Dedifferentiated amniotic fluid mesenchymal stem cell (primary cell): Measurements from ENCODE around the gene ZNF430.
A peak's percentile ranks its signal among the peaks of the same experiment; 100 is the strongest.
"Not testable (repeated sequence)": the region's sequence is repeated elsewhere in the genome, so short reads cannot be mapped to it uniquely, and the experiment has no call there.

Experiments
- DNase-seq: peaks from one replicate; pipeline ENCODE4 v3.0.0-alpha.2; 2016; ENCODE audit errors: extremely low spot score

ZNF430 gene

DNA sequence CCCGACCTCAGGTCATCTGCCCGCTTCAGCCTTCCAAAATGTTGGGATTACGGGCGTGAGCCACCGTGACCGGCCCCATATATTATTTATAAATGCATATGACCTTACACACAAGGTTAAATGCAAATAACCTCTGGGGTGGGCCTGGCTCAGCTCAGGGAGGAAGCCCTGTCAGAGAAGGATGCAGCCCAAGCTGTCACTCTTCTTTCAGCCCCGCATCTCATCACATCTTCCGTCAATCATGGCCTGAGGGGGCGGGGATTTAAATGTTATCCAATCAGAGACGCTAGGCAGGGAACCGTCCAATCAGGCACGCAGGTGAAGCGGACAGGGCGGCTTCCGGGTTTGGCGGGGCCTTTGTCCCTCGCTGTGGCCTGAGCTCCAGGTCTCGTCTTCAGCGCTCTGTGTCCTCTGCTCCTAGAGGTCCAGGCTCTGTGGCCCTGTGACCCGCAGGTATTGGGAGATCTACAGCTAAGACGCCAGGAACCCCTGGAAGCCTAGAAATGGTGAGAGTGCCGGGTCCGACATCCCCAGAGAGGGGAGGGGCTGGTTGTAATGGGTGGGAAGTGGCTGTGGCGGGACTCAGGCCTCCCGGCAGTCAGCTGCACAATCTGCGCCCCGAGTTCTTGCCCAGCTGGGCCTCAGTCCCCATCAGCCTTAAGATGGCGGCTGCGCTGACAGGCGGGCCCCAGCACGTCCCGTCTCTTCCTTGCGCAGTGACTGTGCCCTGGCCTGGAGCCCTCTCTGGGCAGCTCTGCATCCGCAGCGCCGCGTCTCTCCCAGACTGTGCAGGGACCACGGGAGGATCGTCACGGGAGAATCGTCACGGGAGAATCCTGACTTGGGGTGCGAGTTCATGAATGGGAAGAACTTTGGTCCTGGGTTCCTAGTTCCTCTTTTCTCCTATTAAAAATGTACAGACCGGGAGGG, at the start of gene ZNF430:
ZNF430 (plus strand) TSS at position 360 of the 930 bp plus-strand sequence; CDS start at position 504, 144 bp downstream.
- DNase-seq, result peak; percentile 97

DNA sequence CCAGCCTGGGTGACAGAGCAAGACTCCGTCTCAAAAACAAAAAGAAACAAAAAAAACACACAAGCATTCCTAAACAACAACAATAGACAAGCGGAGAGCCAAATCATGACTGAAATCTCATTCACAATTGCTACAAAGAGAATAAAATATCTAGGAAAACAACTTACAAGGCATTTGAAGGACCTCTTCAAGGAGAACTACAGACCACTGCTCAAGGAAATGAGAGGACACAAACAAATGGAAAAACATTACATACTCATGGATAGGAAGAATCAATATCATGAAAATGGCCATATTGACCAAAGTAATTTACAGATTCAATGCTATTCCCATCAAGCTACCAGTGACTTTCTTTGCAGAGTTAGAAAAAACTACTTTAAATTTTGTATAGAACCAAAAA, 27.7 kb upstream of the ZNF430 start:
- DNase-seq, result not testable (repeated sequence)

DNA sequence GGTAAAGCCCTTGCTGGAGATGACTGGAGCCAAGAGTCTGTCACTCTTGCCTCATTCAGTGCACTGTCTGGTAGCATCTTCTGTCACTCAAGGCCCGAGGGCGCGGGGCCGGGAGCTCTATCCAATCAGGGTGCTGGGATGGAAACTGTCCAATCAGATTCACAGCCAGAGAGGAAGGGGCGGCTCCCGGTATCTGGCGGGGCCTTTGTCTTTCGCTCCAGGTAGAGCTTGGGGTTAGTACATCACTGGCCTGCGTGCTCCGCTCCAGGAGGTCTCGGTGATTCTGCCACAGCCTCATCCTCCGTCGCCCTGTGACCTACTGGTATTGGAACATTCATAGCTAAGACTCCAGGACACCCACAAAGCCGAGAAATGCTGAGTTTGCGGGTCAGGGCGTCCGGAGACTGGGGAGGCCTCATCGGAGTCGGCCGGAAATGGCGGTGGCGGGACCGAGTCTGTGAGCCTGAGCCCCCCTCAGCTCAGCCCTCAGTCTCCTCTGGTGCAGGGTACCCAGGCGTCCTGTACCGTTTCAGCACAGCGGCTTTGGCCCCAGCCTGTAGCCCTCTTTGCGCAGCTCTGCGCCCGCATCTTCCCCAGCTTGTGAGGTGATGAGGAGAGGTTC, 20.6 kb upstream of the ZNF430 start:
- peak; percentile 61 for DNase-seq

DNA sequence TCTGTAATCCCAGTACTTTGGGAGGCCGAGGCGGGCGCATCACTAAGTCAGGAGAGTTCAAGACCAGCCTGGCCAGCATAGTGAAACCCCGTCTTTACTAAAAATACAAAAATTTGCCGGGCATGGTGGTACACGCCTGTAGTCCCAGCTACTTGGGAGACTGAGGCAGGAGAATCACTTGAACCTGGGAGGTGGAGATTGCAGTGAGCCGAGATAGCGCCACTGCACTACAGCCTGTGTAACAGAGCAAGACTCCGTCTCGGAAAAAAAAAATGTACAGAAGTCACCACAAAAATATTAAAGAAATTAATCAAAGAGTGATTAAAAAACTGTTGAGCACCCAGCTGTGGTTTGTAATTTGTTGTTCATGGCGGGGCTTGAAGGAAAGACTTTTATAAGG, 781 bp downstream of the ZNF430 start:
- not testable (repeated sequence) for DNase-seq

- peak; percentile 39 for DNase-seq
Observed at GRCh38 chr19:21022996-21023395, 2.5 kb downstream of the ZNF430 start.

- DNase-seq, result peak; percentile 23
Observed at GRCh38 chr19:21023901-21024300, 3.4 kb downstream of the ZNF430 start.

GRCh38 chr19:21028969-21029268, 8.5 kb downstream of the ZNF430 start:
- no peak for DNase-seq

DNA sequence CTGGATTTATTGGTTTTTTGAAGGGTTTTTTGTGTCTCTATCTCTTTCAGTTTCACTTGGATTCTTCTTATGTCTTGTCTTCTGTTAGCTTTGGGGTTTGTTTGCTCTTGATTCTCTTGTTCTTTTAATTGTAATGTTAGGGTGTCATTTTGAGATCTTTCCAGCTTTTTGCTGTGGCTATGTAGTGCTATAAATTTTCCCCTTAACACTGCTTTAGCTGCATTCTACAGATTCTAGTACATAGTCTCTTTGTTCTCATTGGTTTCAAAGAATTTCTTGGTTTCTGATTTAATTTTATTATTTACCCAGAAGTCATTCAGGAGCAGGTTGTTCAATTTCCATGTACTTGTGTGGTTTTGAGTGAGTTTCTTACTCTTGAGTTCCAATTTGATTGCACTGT, 24.6 kb downstream of the ZNF430 start:
- no peak for DNase-seq

GRCh38 chr19:21046489-21046888, 26.0 kb downstream of the ZNF430 start:
- DNase-seq, result no peak

- DNase-seq, result no peak
Observed at GRCh38 chr19:21047716-21048115, 27.3 kb downstream of the ZNF430 start.

DNA sequence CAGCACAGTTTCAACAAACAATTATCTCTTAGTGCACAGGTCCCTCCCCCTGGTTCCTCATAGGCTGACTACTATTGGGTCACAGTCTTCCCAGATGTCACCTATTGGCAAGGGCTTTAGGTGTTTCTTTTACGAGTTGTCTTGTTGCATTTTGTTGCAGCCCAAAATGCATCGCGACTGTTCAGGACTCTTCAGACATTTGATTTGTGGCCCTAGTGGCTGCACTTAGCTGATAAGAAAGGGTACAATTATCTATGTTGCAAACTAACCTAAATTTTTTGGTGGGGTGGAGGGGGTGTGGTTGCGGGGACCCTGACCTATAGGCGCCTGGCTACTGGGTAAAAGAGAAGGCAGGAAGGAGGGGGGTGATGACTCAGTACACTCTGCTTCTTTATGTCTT, 32.4 kb downstream of the ZNF430 start:
- DNase-seq, result no peak

DNA sequence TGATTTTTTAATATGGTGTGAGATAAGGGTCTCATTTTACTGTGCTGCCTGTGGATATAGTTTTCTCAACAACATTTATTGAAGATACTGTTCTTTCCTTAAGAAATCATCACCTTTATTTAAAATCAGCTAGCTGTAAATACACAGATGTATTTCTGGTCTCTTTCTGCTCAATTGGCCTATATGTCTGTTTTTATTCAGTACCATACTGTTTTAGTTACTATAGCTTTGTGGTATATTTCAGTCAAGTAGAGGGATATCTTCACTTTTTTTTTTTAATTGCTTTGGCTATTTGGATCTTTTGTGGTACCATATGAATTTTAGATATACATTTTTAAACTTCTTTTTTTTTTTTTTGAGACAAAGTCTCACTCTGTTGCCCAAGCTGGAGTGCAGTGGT, 44.9 kb downstream of the ZNF430 start:
- no peak for DNase-seq

- peak; percentile 94 for DNase-seq
Observed at GRCh38 chr19:21082011-21082975, 61.8 kb downstream of the ZNF430 start, which contains the start of gene ZNF714. ZNF714 (plus strand) TSS chr19:21082203; CDS start chr19:21098269, 16,066 bp downstream.

GRCh38 chr19:21084343-21084742, 63.9 kb downstream of the ZNF430 start:
- DNase-seq, result no peak

DNA sequence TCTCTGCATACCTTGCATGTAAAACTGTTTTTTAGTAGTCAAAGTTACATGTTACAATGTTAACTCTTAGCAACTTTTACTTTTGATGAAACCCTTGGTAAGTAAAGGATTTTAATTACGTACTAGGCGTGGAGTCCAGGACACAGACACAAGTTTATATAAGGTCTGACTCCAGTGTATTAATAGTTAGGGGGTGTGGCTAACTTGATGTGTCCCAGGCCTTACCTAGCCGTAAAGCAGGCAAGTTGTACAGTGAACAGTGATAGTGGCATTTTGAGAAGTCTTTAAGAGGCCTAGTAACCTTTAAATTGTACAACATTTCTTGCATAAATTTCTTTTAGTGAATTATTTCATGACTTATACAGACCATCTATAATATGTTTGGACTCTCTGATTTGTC, 67.4 kb downstream of the ZNF430 start:
- DNase-seq, result no peak

DNA sequence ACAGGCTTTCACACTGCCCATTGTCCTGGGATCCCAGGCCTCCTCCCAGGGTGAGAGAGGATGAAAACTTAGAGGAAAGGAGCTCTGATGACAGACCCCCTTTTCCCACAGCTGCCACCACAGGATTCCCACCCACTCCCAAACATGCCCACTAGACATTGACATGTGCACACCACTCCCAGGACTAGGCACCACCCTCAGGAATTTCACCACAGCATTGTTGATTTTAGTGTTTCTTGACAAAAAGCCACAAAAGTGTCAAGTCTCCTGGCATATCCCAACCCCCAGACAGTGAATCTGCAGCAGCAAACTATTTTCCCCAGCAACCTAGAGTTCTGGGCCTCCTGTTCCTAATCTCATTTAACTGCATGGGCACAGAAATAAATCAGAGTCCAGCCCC, 71.7 kb downstream of the ZNF430 start:
- no peak for DNase-seq

DNA sequence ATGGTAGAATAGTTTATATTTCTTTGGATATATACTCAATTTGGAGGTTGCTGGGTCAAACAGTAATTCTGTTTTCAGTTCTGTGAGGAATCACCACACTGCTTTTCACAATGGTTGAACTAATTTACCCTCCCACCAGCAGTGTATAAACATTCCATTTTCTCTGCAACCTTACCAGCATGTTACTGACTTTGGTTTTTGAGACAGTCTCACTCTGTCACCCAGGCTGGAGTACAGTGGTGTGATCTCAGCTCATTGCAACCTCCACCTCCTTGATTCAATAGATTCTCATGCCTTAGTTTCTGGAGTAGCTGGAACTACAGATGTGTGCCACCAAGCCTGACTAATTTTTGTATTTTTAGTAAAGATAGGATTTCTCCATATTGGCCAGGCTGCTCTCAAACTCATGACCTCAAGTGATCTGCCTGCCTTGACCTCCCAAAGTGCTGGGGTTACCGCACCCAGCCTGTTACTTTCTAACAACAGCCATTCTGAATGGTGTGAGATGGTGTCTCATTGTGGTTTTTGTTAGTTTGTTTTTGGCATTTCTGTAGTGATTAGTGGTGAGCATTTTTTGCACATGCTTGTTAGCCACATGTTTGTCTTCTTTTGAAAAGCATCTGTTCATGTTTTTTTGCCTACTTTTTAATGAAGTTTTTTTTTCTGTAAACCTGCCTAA, 74.0 kb downstream of the ZNF430 start:
- DNase-seq, result no peak

- DNase-seq, result no peak
Observed at GRCh38 chr19:21098291-21098690, 77.8 kb downstream of the ZNF430 start.

GRCh38 chr19:21101521-21102242, 81.2 kb downstream of the ZNF430 start:
- no peak for DNase-seq

- DNase-seq, result no peak
Observed at GRCh38 chr19:21109116-21109515, 88.7 kb downstream of the ZNF430 start.
